Osteocyte (in vitro differentiated cells): Measurements from ENCODE around the gene NDUFC1. TPM values are rescaled to one million over a fixed set of nuclear protein-coding genes. Genes with fewer than 3 reads are reported as not detected.
"Not testable (repeated sequence)": the region's sequence is repeated elsewhere in the genome, so short reads cannot be mapped to it uniquely, and the experiment has no call there.

Experiments used
- DNase-seq: peaks from one replicate; pipeline ENCODE4 v3.0.0; 2021; ENCODE audit warnings: mixed read lengths; ENCODE audit not compliant: unreplicated experiment; ENCODE audit errors: extremely low spot score
- H3K27ac Mint-ChIP-seq: one replicate; pipeline ENCODE4 v1.8.0; 2021; ENCODE audit warnings: mild to moderate bottlenecking, mixed read lengths; ENCODE audit not compliant: unreplicated experiment
- H3K27me3 Mint-ChIP-seq: one replicate; pipeline ENCODE4 v1.8.0; 2021; ENCODE audit warnings: mixed read lengths; ENCODE audit not compliant: unreplicated experiment
- H3K36me3 Mint-ChIP-seq: one replicate; pipeline ENCODE4 v1.8.0; 2021; ENCODE audit warnings: mixed read lengths; ENCODE audit not compliant: unreplicated experiment
- H3K4me1 Mint-ChIP-seq: one replicate; pipeline ENCODE4 v1.8.0; 2021; ENCODE audit warnings: mixed read lengths; ENCODE audit not compliant: unreplicated experiment
- H3K4me3 Mint-ChIP-seq: one replicate; pipeline ENCODE4 v1.8.0; 2021; ENCODE audit warnings: mild to moderate bottlenecking, moderate library complexity, mixed read lengths; ENCODE audit not compliant: unreplicated experiment
- H3K9me3 Mint-ChIP-seq: one replicate; pipeline ENCODE4 v1.8.0; 2021; ENCODE audit warnings: mixed read lengths; ENCODE audit not compliant: unreplicated experiment
- CTCF ChIP-seq: fragments of 200-600 bp; sonication (generic); IDR thresholded peaks from 2 replicates; pipeline ENCODE4 v1.5.0; 2021; ENCODE audit warnings: antibody characterized with exemption, mild to moderate bottlenecking, moderate library complexity
- total RNA-seq: library from RNA; stranded (reverse); gene quantifications from 2 replicates; pipeline ENCODE4 v1.2.1, GENCODE V29; 2021

Gene NDUFC1
- total RNA-seq, 1 donor from 2014 or later: 43.7 TPM

- DNase-seq: no peak
- Mint-ChIP-seq H3K36me3 (no peaks in the 10 kb centered on the region), H3K4me1 (peaks cover 39% of the 10 kb centered on the region), H3K27me3 (no peaks in the 10 kb centered on the region), H3K4me3 (no peak overlapping the region), H3K27ac (no peak overlapping the region), H3K9me3 (no peaks in the 10 kb centered on the region)
- TF ChIP-seq CTCF: no peak
Measured at GRCh38 chr4:139316733-139317132, 14.5 kb upstream of the NDUFC1 start.

- Mint-ChIP-seq H3K9me3 (no peaks in the 10 kb centered on the region), H3K36me3 (no peaks in the 10 kb centered on the region), H3K27ac (no peak overlapping the region), H3K4me3 (no peak overlapping the region), H3K27me3 (no peaks in the 10 kb centered on the region), H3K4me1 (peaks cover 47% of the 10 kb centered on the region)
- no peak for TF ChIP-seq CTCF
- DNase-seq: no peak
Measured at GRCh38 chr4:139315221-139315675, 13.0 kb upstream of the NDUFC1 start.

GRCh38 chr4:139314047-139314800 is 11.9 kb upstream of the NDUFC1 start:
- no peak overlapping the region for H3K4me3 Mint-ChIP-seq
- no peak for DNase-seq
- no peaks in the 10 kb centered on the region for H3K27me3 Mint-ChIP-seq
- H3K27ac Mint-ChIP-seq: no peak overlapping the region
- no peak for TF ChIP-seq CTCF
- H3K4me1 Mint-ChIP-seq: peaks cover 43% of the 10 kb centered on the region
- H3K9me3 Mint-ChIP-seq: no peaks in the 10 kb centered on the region
- H3K36me3 Mint-ChIP-seq: no peaks in the 10 kb centered on the region

GRCh38 chr4:139313414-139313813 is 11.1 kb upstream of the NDUFC1 start:
- DNase-seq, H3K36me3 Mint-ChIP-seq, H3K27me3 Mint-ChIP-seq, H3K9me3 Mint-ChIP-seq: not testable (repeated sequence)
- Mint-ChIP-seq H3K27ac (peak overlapping the region; percentile 82), H3K4me1 (peaks cover 43% of the 10 kb centered on the region), H3K4me3 (peak overlapping the region; percentile 22)

- TF ChIP-seq CTCF: no peak
Measured at GRCh38 chr4:139312552-139313332, 10.5 kb upstream of the NDUFC1 start.

More at GRCh38 chr4:139312552-139313332, 10.5 kb upstream of the NDUFC1 start:
- Mint-ChIP-seq H3K27me3 (no peaks in the 10 kb centered on the region), H3K27ac (peak overlapping the region; percentile 82), H3K9me3 (no peaks in the 10 kb centered on the region), H3K36me3 (no peaks in the 10 kb centered on the region), H3K4me1 (peaks cover 42% of the 10 kb centered on the region), H3K4me3 (peak overlapping the region; percentile 22)
- DNase-seq: no peak
